GM10847 (cell line): ENCODE data around the gene GLB1L2.

Experiments used
- POLR2A ChIP-seq: IDR thresholded peaks from 2 replicates; pipeline ENCODE4 v1.6.1; 2011; ENCODE audit not compliant: insufficient read length; ENCODE audit errors: extremely low read depth

Gene GLB1L2, protein sequence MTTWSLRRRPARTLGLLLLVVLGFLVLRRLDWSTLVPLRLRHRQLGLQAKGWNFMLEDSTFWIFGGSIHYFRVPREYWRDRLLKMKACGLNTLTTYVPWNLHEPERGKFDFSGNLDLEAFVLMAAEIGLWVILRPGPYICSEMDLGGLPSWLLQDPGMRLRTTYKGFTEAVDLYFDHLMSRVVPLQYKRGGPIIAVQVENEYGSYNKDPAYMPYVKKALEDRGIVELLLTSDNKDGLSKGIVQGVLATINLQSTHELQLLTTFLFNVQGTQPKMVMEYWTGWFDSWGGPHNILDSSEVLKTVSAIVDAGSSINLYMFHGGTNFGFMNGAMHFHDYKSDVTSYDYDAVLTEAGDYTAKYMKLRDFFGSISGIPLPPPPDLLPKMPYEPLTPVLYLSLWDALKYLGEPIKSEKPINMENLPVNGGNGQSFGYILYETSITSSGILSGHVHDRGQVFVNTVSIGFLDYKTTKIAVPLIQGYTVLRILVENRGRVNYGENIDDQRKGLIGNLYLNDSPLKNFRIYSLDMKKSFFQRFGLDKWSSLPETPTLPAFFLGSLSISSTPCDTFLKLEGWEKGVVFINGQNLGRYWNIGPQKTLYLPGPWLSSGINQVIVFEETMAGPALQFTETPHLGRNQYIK

GRCh38 chr11:134331354-134332188 lies at the start of gene GLB1L2:
Gene GLB1L2, plus strand, starts transcription at chr11:134331988. Its CDS starts 74 bp downstream, at chr11:134332062.
- no peak for TF ChIP-seq POLR2A

- no peak for TF ChIP-seq POLR2A
Measured at GRCh38 chr11:134282121-134283045, 49.4 kb upstream of the GLB1L2 start.

DNA sequence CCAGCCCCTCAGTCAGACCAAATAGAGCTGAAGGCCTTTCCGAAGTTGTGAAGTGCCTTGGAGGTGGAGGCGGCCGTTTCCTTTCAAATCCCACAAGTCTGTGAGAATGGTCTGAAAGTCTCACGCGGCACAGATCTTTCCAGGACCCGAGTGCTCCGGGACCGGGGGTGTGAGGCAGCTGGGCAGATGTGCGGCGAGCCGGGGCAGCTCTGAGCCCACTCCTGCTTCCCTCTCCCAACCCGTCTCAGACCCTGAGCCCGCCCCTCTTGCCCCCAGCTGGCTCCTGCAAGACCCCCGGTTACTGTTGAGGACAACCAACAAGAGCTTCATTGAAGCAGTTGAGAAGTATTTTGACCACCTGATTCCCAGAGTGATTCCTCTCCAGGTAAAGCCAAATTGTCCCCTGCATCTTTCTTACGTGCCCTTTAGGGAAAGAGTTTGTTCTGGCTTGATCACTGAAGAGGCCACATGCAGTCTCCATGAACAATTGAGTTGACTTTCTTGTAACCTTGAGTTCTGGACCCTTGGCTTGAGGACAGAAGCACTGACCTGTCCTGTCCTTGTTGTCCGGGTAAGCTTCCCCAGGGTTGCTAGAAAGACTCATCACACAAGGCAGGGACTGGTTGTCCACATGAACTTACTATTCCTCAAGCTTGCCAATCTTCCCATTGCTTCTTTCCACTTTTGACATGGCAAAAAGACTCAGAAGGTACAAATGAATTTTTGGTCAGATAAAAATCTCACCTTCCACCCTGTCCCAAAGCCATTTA lies 48.1 kb upstream of the GLB1L2 start:
- TF ChIP-seq POLR2A: no peak

DNA sequence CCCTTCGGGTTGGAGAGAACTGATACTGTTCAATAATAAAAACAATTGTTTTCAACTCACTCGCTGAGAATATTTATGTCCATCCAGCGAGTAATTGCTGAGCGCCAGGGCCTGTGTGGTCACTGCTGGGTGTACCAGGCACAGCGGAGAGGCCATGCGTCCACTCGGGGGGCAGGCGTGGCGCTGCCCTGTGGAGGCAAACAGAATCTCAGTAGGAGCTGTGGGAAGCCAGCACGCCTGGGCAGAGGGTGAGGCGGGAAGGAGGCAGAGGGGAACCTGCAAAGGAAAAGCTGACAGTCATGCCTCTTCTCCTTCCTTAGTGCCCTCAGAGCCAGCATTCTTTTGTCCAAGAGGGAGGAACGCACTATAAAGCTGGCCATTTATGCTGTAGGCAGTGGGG lies 44.2 kb upstream of the GLB1L2 start:
- no peak for TF ChIP-seq POLR2A

GRCh38 chr11:134288486-134288885 lies 43.3 kb upstream of the GLB1L2 start:
- no peak for TF ChIP-seq POLR2A

DNA sequence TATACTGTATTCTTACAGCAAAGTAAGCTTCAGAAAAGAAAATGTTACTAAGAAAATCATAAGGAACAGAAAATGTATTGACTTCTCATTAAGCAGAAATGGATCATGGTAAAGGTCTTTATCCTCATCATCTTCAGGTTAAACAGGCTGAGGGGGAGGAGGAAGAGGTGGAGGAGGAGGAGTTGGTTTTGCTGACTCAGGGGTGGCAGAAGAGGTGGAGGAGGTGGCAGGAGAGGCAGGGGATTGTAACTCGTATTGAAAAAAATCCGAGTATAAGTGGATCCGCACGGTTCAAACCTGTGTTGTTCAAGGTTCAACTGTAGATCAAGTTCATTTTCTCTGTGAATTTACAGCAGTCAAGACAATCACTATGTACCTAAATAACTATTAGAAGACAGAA lies 42.6 kb upstream of the GLB1L2 start:
- TF ChIP-seq POLR2A: no peak

GRCh38 chr11:134289789-134290188 lies 42.0 kb upstream of the GLB1L2 start:
- TF ChIP-seq POLR2A: no peak

GRCh38 chr11:134290646-134291045 lies 41.1 kb upstream of the GLB1L2 start:
- TF ChIP-seq POLR2A: no peak

DNA sequence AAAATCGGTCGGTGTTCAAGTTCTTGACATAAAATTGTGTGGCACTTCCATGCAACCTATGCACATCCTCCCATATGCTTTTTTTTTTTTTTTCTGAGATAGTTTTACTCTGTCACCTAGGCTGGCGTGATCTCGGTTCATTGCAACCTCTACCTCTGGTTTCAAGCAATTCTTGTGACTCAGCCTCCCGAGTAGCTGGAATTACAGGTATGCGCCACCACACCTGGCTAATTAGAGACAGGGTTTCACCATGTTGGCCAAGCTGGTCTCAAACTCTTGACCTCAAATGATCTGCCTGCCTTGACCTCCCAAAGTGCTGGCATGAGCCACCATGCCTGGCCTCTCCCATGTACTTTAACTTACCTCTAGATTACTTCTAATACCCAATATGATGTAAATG lies 40.6 kb upstream of the GLB1L2 start:
- no peak for TF ChIP-seq POLR2A

DNA sequence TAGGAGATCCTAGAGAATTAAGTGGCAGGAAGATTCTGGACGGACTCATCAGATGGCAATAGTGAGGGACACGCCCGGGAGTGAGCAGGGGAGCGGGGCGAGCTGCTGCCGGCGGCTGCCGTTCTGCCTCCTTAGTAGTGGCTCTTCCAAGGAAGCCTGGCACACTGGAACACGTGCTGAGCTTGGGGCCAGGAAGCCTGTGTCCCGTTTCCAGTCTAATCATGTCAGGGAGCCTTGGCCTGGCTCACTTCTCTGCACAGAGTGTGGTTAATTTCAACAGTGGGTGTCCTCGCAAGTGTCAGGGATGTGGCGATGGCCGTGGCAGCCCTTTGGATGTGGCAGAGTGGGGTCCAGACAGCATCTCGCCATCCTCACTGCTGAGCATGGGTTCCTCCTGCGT lies 39.1 kb upstream of the GLB1L2 start:
- no peak for TF ChIP-seq POLR2A

GRCh38 chr11:134293119-134294113 lies 38.4 kb upstream of the GLB1L2 start:
- TF ChIP-seq POLR2A: no peak

DNA sequence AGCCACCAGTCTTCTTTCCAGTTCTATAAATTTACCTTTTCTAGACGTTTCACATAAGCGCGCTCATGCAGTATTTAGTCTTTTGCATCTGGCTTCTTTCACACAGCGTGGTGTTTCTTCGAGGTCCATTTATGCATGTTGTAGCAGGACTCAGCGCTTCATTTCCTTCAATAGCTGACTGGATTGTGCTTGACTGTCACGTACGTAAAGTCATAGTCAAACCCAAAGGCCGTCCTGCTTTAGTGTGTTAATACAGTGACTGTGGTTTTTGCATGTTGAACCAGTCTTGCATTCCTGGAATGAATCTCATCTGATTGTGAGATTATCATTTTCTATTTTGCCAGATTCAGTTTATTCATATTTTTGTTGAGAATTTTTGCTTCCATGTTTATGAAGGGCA lies 37.1 kb upstream of the GLB1L2 start:
- TF ChIP-seq POLR2A: no peak

GRCh38 chr11:134312223-134312622 lies 19.6 kb upstream of the GLB1L2 start:
- TF ChIP-seq POLR2A: no peak

DNA sequence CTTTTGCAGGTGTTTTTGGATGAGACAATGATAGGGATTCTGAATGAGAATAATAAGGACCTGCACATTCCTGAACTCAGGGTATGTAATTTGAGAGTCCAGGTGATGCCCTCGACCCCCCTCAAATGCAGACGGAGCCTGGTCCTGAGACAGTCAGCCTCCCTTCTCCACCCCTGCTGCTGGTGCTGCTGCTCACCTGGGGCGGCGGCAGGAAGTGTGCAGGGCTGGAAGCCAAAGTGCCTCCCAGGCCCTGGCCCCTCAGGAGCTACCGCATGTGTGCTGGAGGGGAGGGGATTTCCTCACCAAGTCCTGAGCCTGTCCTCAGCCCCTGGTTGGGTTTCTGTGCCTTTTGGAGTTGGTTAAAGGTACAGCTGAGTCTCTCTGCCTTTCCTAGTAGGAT lies 19.0 kb upstream of the GLB1L2 start:
- TF ChIP-seq POLR2A: no peak
